AG10803 (cell line): ENCODE results near the gene ME2.
A peak's percentile ranks its signal among the peaks of the same experiment; 100 is the strongest.
"Not testable (repeated sequence)": the region's sequence is repeated elsewhere in the genome, so short reads cannot be mapped to it uniquely, and the experiment has no call there.

Source experiments
- DNase-seq: peaks from one replicate; pipeline ENCODE4 v3.0.0; 2010; ENCODE audit warnings: low read depth
- H3K4me3 ChIP-seq: 2 replicates; pipeline ENCODE4 v1.5.1; 2011; ENCODE audit warnings: mild to moderate bottlenecking, low read length, control low read depth
- CTCF ChIP-seq: conservative IDR thresholded peaks from 2 replicates; pipeline ENCODE4 v1.5.1; 2011; ENCODE audit warnings: mild to moderate bottlenecking, low read length, control low read depth, inconsistent platforms

Gene ME2

GRCh38 chr18:50986360-50987087, 107.6 kb downstream of the ME2 start:
- peak; percentile 82 for DNase-seq
- TF ChIP-seq CTCF = no peak

GRCh38 chr18:50987261-50987660, 108.3 kb downstream of the ME2 start:
- TF ChIP-seq CTCF = no peak; the same call in 1 of the 2 replicates
- peak; percentile 19 for DNase-seq
- H3K4me3 ChIP-seq = no peak overlapping the region

More at GRCh38 chr18:50986360-50987087, 107.6 kb downstream of the ME2 start:
- no peak overlapping the region for H3K4me3 ChIP-seq

DNA sequence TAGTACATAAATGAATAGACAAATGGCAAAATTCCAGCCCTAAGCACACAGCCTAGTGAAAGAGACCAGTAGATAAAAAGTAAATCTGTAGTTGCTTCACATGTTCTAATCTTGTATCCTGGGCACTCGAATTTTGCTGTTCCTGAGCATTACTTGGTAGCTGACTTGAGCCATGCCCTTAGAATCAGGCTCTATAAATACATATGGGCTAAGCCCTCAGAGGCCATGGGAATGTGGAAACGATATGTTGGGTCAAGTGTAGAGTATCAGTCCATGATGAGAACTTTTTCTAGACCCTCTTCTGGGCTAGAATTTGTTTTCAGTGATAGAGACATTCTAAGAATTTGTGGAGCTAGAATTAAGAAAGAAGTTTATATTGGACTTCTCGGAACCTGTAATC, 110.8 kb downstream of the ME2 start:
- H3K4me3 ChIP-seq = no peak overlapping the region
- no peak for TF ChIP-seq CTCF
- no peak for DNase-seq

DNA sequence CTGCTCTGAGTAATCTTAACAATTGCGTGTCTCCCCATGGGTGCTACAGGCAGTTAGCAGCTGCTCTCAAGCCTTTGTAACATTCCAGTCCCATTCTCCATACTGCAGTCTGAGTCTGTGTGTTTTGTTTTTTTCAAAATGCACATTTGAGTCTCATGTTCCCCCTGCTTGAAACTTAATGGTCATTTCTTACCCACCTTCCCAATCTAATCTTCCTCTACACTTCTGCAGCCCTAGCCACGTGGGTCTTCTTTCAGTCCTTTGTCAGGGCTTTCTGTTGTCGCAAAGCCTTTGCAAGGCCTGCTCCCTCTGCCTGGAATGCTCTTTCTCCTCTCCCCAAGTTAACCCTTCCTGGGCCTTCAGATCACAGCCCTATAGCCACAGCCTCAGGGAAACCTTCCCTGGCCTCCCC, 113.4 kb downstream of the ME2 start:
- no peak overlapping the region for H3K4me3 ChIP-seq
- DNase-seq = no peak
- TF ChIP-seq CTCF = no peak

- no peak for DNase-seq
- no peak for TF ChIP-seq CTCF
- no peak overlapping the region for H3K4me3 ChIP-seq
These were observed 115.1 kb downstream of the ME2 start for GRCh38 chr18:50994031-50994430.

GRCh38 chr18:51003174-51003573, 124.3 kb downstream of the ME2 start:
- not testable (repeated sequence) for DNase-seq, H3K4me3 ChIP-seq
